Right lobe of liver (tissue), 4 donors: Measurements from ENCODE around the gene GMDS.

Source experiments
- POLR2A ChIP-seq: fragments of 450-650 bp; IDR thresholded peaks from one replicate; pipeline ENCODE4 v1.6.1; 2017; ENCODE audit warnings: antibody characterized with exemption, mild to moderate bottlenecking
- TF ChIP-seq, protein P1 (sequence below), 4 donors: fragments of 200-600 bp in 3 of 4; fragments of 450-650 bp in 1 of 4; IDR thresholded peaks; one replicate each; pipeline versions ENCODE4 v1.5.1 to v1.8.0; 2016 to 2022; ENCODE audit warnings: antibody characterized with exemption in 4 of 4, mild to moderate bottlenecking in 2 of 4
- donor health status: DM: no; HTN: no; CAD: no.
- donor health status: DM: no; HTN: no; CAD: no.
- donor health status: DM: no; HTN: yes; CAD: no.

DNA sequence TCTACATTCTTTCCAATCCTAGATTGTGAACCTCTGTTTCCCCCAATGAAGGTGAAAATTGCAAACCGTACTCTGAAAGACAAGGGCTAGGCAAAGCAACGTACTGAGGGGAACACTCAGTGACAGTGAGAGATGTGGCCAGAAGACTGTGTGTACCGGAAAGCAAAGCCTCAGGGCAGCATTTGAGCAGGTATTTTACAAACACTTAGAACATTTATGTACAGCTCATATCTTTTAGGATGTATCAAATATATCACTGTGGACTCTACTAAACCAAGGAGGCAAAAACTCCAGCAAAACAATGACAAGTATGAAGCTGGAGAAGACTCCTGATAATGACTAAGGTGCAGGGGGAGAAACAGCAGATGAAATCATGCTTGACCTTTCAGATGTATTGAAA lies 398.8 kb downstream of the GMDS start:
- TF ChIP-seq, protein P1, sequence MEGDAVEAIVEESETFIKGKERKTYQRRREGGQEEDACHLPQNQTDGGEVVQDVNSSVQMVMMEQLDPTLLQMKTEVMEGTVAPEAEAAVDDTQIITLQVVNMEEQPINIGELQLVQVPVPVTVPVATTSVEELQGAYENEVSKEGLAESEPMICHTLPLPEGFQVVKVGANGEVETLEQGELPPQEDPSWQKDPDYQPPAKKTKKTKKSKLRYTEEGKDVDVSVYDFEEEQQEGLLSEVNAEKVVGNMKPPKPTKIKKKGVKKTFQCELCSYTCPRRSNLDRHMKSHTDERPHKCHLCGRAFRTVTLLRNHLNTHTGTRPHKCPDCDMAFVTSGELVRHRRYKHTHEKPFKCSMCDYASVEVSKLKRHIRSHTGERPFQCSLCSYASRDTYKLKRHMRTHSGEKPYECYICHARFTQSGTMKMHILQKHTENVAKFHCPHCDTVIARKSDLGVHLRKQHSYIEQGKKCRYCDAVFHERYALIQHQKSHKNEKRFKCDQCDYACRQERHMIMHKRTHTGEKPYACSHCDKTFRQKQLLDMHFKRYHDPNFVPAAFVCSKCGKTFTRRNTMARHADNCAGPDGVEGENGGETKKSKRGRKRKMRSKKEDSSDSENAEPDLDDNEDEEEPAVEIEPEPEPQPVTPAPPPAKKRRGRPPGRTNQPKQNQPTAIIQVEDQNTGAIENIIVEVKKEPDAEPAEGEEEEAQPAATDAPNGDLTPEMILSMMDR (IDR thresholded peaks at IDR 0.05): no peak
- no peak for TF ChIP-seq POLR2A
